DND-41 (cell line): ENCODE data around the gene IL22.

ENCODE experiments used
- ATAC-seq: fragments of 200-7000 bp; cut with Tn5 transposase; 3 replicates; pipeline ENCODE4 v1.9.1; 2021; ENCODE audit warnings: low read depth; ENCODE audit not compliant: insufficient read depth
- DNase-seq: peaks from one replicate; pipeline ENCODE4 v3.0.0-alpha.2; 2020
- H2AFZ ChIP-seq: 2 replicates; pipeline ENCODE4 v1.6.0; 2012; ENCODE audit warnings: low read depth, low read length
- H3K27ac ChIP-seq: 2 replicates; pipeline ENCODE4 v1.5.1; 2012; ENCODE audit warnings: low read length, inconsistent platforms
- H3K27me3 ChIP-seq: fragments of 200-600 bp; sonication (generic); 2 replicates; pipeline ENCODE4 v1.6.0; 2012; ENCODE audit warnings: low read length, mild to moderate bottlenecking, inconsistent platforms; ENCODE audit not compliant: insufficient read depth, poor library complexity
- H3K36me3 ChIP-seq: 2 replicates; pipeline ENCODE4 v1.5.1; 2012; ENCODE audit warnings: low read length, inconsistent platforms; ENCODE audit not compliant: insufficient read depth
- H3K4me1 ChIP-seq: 2 replicates; pipeline ENCODE4 v1.5.1; 2012; ENCODE audit warnings: mild to moderate bottlenecking, low read length; ENCODE audit not compliant: insufficient read depth
- H3K4me2 ChIP-seq: 2 replicates; pipeline ENCODE4 v1.6.0; 2012; ENCODE audit warnings: mild to moderate bottlenecking, moderate library complexity, low read length, inconsistent platforms; ENCODE audit not compliant: insufficient read depth
- H3K4me3 ChIP-seq, 2 experiments: fragments of 200-600 bp in 1 of 2; shearing (Covaris generic) in 1 of 2; 2 replicates each; pipeline ENCODE4 v1.5.1; 2012 to 2016; ENCODE audit warnings: inconsistent platforms in 2 of 2, low read length in 2 of 2, mild to moderate bottlenecking in 2 of 2, low read depth in 1 of 2, moderate library complexity in 1 of 2
- H3K79me2 ChIP-seq: 2 replicates; pipeline ENCODE4 v1.6.0; 2012; ENCODE audit warnings: low read length, inconsistent platforms; ENCODE audit not compliant: insufficient read depth
- H3K9ac ChIP-seq: 2 replicates; pipeline ENCODE4 v1.6.0; 2012; ENCODE audit warnings: low read depth, mild to moderate bottlenecking, inconsistent platforms, low read length, moderate library complexity
- H3K9me3 ChIP-seq: 2 replicates; pipeline ENCODE4 v1.5.1; 2012; ENCODE audit warnings: low read length, moderate library complexity, mild to moderate bottlenecking, inconsistent platforms; ENCODE audit not compliant: insufficient read depth, severe bottlenecking
- H4K20me1 ChIP-seq: 2 replicates; pipeline ENCODE4 v1.6.0; 2012; ENCODE audit warnings: low read length; ENCODE audit not compliant: insufficient read depth
- CTCF ChIP-seq: IDR thresholded peaks from 2 replicates; pipeline ENCODE4 v1.5.1; 2012; ENCODE audit warnings: borderline replicate concordance, low read length, moderate library complexity, mild to moderate bottlenecking; ENCODE audit not compliant: poor library complexity, severe bottlenecking; ENCODE audit errors: extremely low read depth
- EZH2 ChIP-seq: IDR thresholded peaks from 3 replicates; pipeline ENCODE4 v1.6.1; 2012; ENCODE audit warnings: borderline replicate concordance, low read depth, mild to moderate bottlenecking, moderate library complexity, low read length, inconsistent platforms; ENCODE audit not compliant: severe bottlenecking

Gene IL22

GRCh38 chr12:68227356-68227755, 26.0 kb downstream of the IL22 start:
- ATAC-seq (no peak), DNase-seq (no peak)

GRCh38 chr12:68225576-68226476, 27.6 kb downstream of the IL22 start, which contains the start of gene IL26:
TSS of gene IL26 (minus strand) at chr12:68225810. CDS start at chr12:68225756, 54 bp downstream.
- Histone ChIP-seq H3K36me3 (no peaks in the 10 kb centered on the region), H3K27me3 (no peaks in the 10 kb centered on the region), H3K4me3 (no peak within 1 kb of the TSS), H3K79me2 (no peaks in the 10 kb centered on the region), H3K27ac (no peak within 1 kb of the TSS), H3K9ac (no peak within 1 kb of the TSS), H3K4me2 (no peak within 1 kb of the TSS), H2AFZ (no peak within 1 kb of the TSS), H3K4me1 (peaks cover 7% of the 10 kb centered on the region), H3K9me3 (no peaks in the 10 kb centered on the region), H4K20me1 (no peaks in the 10 kb centered on the region)
- no peak for DNase-seq
- TF ChIP-seq EZH2 (no peak), CTCF (no peak)
- no peak for ATAC-seq

More at GRCh38 chr12:68227356-68227755, 26.0 kb downstream of the IL22 start:
- no peak overlapping the region for H3K27ac ChIP-seq
- H3K9ac ChIP-seq = no peak overlapping the region
- no peaks in the 10 kb centered on the region for H3K9me3 ChIP-seq
- H4K20me1 ChIP-seq = no peaks in the 10 kb centered on the region
- H3K36me3 ChIP-seq = no peaks in the 10 kb centered on the region
- H2AFZ ChIP-seq = no peak overlapping the region
- H3K4me1 ChIP-seq = peaks cover 7% of the 10 kb centered on the region
- H3K27me3 ChIP-seq = no peaks in the 10 kb centered on the region
- no peak overlapping the region for H3K4me2 ChIP-seq
- no peaks in the 10 kb centered on the region for H3K79me2 ChIP-seq
- TF ChIP-seq EZH2 (no peak), CTCF (no peak)
- no peak overlapping the region for H3K4me3 ChIP-seq

GRCh38 chr12:68224613-68225285, 28.7 kb downstream of the IL22 start:
- ATAC-seq (no peak), DNase-seq (no peak)
- no peak overlapping the region for H3K4me2 ChIP-seq
- no peaks in the 10 kb centered on the region for H3K79me2 ChIP-seq
- H3K36me3 ChIP-seq = no peaks in the 10 kb centered on the region
- no peak overlapping the region for H2AFZ ChIP-seq
- no peaks in the 10 kb centered on the region for H4K20me1 ChIP-seq
- no peaks in the 10 kb centered on the region for H3K27me3 ChIP-seq
- no peak overlapping the region for H3K27ac ChIP-seq
- no peak for TF ChIP-seq CTCF
- no peak for TF ChIP-seq EZH2
- H3K9ac ChIP-seq = no peak overlapping the region
- no peak overlapping the region for H3K4me3 ChIP-seq
- H3K9me3 ChIP-seq = no peaks in the 10 kb centered on the region
- H3K4me1 ChIP-seq = peaks cover 7% of the 10 kb centered on the region
